Natural killer cell (primary cell): Measurements from ENCODE around the gene YWHAH. TPM values are rescaled to one million over a fixed set of nuclear protein-coding genes. Genes with fewer than 3 reads are reported as not detected.

Source experiments
- ATAC-seq, 3 donors: fragments of 150-1000 bp in 2 of 3; fragments of 200-7000 bp in 1 of 3; cut with Tn5 transposase; 1 replicate in 1 of 3; 2 replicates in 2 of 3; pipeline ENCODE4 v1.10.0; 2021; ENCODE audit warnings: mild to moderate bottlenecking in 2 of 3, moderate library complexity in 2 of 3
- DNase-seq, 2 donors: peaks; one replicate each; pipeline versions ENCODE4 v3.0.0 to v3.0.0-alpha.2; 2013 to 2021; ENCODE audit warnings: mixed read lengths in 1 of 2
- H3K27ac ChIP-seq: one replicate; pipeline ENCODE4 v1.5.1; 2013; ENCODE audit warnings: mild to moderate bottlenecking, low read length
- H3K27me3 ChIP-seq: one replicate; pipeline ENCODE4 v1.6.1; 2013; ENCODE audit warnings: low read length; ENCODE audit not compliant: control insufficient read depth, insufficient read depth
- H3K36me3 ChIP-seq: one replicate; pipeline ENCODE4 v1.6.1; 2013; ENCODE audit warnings: low read length; ENCODE audit not compliant: control insufficient read depth, insufficient read depth
- H3K4me1 ChIP-seq: one replicate; pipeline ENCODE4 v1.6.1; 2013; ENCODE audit warnings: low read length; ENCODE audit not compliant: control insufficient read depth, insufficient read depth
- H3K4me3 ChIP-seq: one replicate; pipeline ENCODE4 v1.5.1; 2013; ENCODE audit warnings: low read length
- H3K9me3 ChIP-seq: one replicate; pipeline ENCODE4 v1.6.1; 2013; ENCODE audit warnings: low read length; ENCODE audit not compliant: control insufficient read depth, insufficient read depth
- H3K27ac Mint-ChIP-seq, 2 donors: one replicate each; pipeline ENCODE4 v1.8.0; 2022; ENCODE audit warnings: mild to moderate bottlenecking in 2 of 2, mixed read lengths in 2 of 2, moderate library complexity in 1 of 2
- H3K27me3 Mint-ChIP-seq, 2 donors: one replicate each; pipeline ENCODE4 v1.8.0; 2022; ENCODE audit warnings: low read depth in 2 of 2, mixed read lengths in 2 of 2
- H3K36me3 Mint-ChIP-seq: one replicate; pipeline ENCODE4 v1.8.0; 2022; ENCODE audit warnings: mixed read lengths
- H3K4me1 Mint-ChIP-seq, 2 donors: one replicate each; pipeline ENCODE4 v1.8.0; 2022; ENCODE audit warnings: mixed read lengths in 2 of 2
- H3K4me3 Mint-ChIP-seq: one replicate; pipeline ENCODE4 v1.8.0; 2022; ENCODE audit warnings: mild to moderate bottlenecking, moderate library complexity, mixed read lengths
- H3K9me3 Mint-ChIP-seq, 2 donors: one replicate each; pipeline ENCODE4 v1.8.0; 2022; ENCODE audit warnings: mixed read lengths in 2 of 2
- WGBS: methylation state at CpG from one replicate; pipeline ENCODE4 v1.1.7; 2013; ENCODE audit warnings: missing lambda C conversion rate; ENCODE audit not compliant: insufficient coverage; 5-methylcytosine and 5-hydroxymethylcytosine counted together
- intact Hi-C: fragments of 100-400 bp; cut with micrococcal nuclease; formaldehyde crosslinking; loops from one replicate; pipeline ENCODE4 v1.14.2; 2022
- total RNA-seq, 4 donors: library from RNA; stranded (reverse); fragments of 120-200 nt in 1 of 4; gene quantifications; one replicate each; pipeline versions ENCODE4 v1.2.3 to v1.2.4, GENCODE V29; 2013 to 2022
- TF ChIP-seq, protein P1 (sequence below): fragments of 200-600 bp; IDR thresholded peaks from one replicate; pipeline ENCODE4 v1.8.0; 2022; ENCODE audit warnings: antibody characterized with exemption

Gene YWHAH
- total RNA-seq, 3 donors from 2014 or later (not counting 1 experiment from before 2014, with no cell fraction given), result 29.6 to 35.0 (median 32.8) TPM

- Histone ChIP-seq H3K4me1 (peaks cover 16% of the 10 kb centered on the region), H3K27ac (no peak overlapping the region), H3K36me3 (no peaks in the 10 kb centered on the region), H3K27me3 (no peaks in the 10 kb centered on the region), H3K4me3 (no peak overlapping the region), H3K9me3 (no peaks in the 10 kb centered on the region)
- 97% methylated on average over 10 of the region's 10 CpGs for WGBS
- H3K36me3 Mint-ChIP-seq, result no peaks in the 10 kb centered on the region
- H3K4me1 Mint-ChIP-seq, result no peaks in the 10 kb centered on the region
- ATAC-seq (no peak), DNase-seq (no peak)
- no peaks in the 10 kb centered on the region for H3K27me3 Mint-ChIP-seq
- no peaks in the 10 kb centered on the region for H3K9me3 Mint-ChIP-seq
- H3K4me3 Mint-ChIP-seq, result no peak overlapping the region
- no peak overlapping the region for H3K27ac Mint-ChIP-seq
- TF ChIP-seq, protein P1, sequence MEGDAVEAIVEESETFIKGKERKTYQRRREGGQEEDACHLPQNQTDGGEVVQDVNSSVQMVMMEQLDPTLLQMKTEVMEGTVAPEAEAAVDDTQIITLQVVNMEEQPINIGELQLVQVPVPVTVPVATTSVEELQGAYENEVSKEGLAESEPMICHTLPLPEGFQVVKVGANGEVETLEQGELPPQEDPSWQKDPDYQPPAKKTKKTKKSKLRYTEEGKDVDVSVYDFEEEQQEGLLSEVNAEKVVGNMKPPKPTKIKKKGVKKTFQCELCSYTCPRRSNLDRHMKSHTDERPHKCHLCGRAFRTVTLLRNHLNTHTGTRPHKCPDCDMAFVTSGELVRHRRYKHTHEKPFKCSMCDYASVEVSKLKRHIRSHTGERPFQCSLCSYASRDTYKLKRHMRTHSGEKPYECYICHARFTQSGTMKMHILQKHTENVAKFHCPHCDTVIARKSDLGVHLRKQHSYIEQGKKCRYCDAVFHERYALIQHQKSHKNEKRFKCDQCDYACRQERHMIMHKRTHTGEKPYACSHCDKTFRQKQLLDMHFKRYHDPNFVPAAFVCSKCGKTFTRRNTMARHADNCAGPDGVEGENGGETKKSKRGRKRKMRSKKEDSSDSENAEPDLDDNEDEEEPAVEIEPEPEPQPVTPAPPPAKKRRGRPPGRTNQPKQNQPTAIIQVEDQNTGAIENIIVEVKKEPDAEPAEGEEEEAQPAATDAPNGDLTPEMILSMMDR, result no peak
- intact Hi-C loops, result no loop called here
Observed at GRCh38 chr22:31915586-31915985, 28.7 kb upstream of the YWHAH start.

GRCh38 chr22:31917227-31917921, 27.0 kb upstream of the YWHAH start:
- Mint-ChIP-seq H3K36me3 (no peaks in the 10 kb centered on the region), H3K27me3 (no peaks in the 10 kb centered on the region), H3K27ac (no peak overlapping the region), H3K4me1 (no peaks in the 10 kb centered on the region), H3K4me3 (no peak overlapping the region), H3K9me3 (no peaks in the 10 kb centered on the region)
- no peak overlapping the region for H3K27ac ChIP-seq
- intact Hi-C loops, result no loop called here
- TF ChIP-seq, protein P1, result no peak
- H3K36me3 ChIP-seq, result no peaks in the 10 kb centered on the region
- peaks cover 18% of the 10 kb centered on the region for H3K4me1 ChIP-seq
- no peaks in the 10 kb centered on the region for H3K27me3 ChIP-seq
- no peak overlapping the region for H3K4me3 ChIP-seq
- WGBS, result 32% methylated on average over 9 of the region's 17 CpGs
- H3K9me3 ChIP-seq, result no peaks in the 10 kb centered on the region
- peak in 1 of 2 donors; percentile 22 for DNase-seq
- no peak for ATAC-seq

- no peak for DNase-seq
- Mint-ChIP-seq H3K27me3 (no peaks in the 10 kb centered on the region), H3K36me3 (no peaks in the 10 kb centered on the region), H3K9me3 (no peaks in the 10 kb centered on the region), H3K27ac (no peak overlapping the region), H3K4me1 (no peaks in the 10 kb centered on the region), H3K4me3 (no peak overlapping the region)
- no peaks in the 10 kb centered on the region for H3K36me3 ChIP-seq
- ATAC-seq, result no peak
- no peak overlapping the region for H3K27ac ChIP-seq
- TF ChIP-seq, protein P1, result no peak
- no peaks in the 10 kb centered on the region for H3K9me3 ChIP-seq
- H3K27me3 ChIP-seq, result no peaks in the 10 kb centered on the region
- peaks cover 21% of the 10 kb centered on the region for H3K4me1 ChIP-seq
- intact Hi-C loops, result no loop called here
- WGBS, result 78% methylated on average over 3 of the region's 3 CpGs
- H3K4me3 ChIP-seq, result no peak overlapping the region
Observed at GRCh38 chr22:31919730-31920129, 24.6 kb upstream of the YWHAH start.

GRCh38 chr22:31920306-31920705, 24.0 kb upstream of the YWHAH start:
- H3K9me3 Mint-ChIP-seq, result peaks cover 0 to 2% of the 10 kb centered on the region in 2 donors
- no peak overlapping the region for H3K27ac ChIP-seq
- WGBS, result 93% methylated on average over 3 of the region's 3 CpGs
- H3K4me1 ChIP-seq, result peaks cover 21% of the 10 kb centered on the region
- H3K9me3 ChIP-seq, result no peaks in the 10 kb centered on the region
- no peaks in the 10 kb centered on the region for H3K36me3 ChIP-seq
- intact Hi-C loops, result no loop called here
- no peak for ATAC-seq
- peaks cover 0 to 3% of the 10 kb centered on the region in 2 donors for H3K27me3 Mint-ChIP-seq
- H3K4me1 Mint-ChIP-seq, result no peaks in the 10 kb centered on the region
- H3K4me3 Mint-ChIP-seq, result no peak overlapping the region
- no peaks in the 10 kb centered on the region for H3K36me3 Mint-ChIP-seq
- TF ChIP-seq, protein P1, result no peak
- no peaks in the 10 kb centered on the region for H3K27me3 ChIP-seq
- no peak overlapping the region for H3K4me3 ChIP-seq
- DNase-seq, result no peak
- H3K27ac Mint-ChIP-seq, result no peak overlapping the region
